Osteoblast (primary cell): Measurements from ENCODE around the gene ANXA2. TPM values are rescaled to one million over a fixed set of nuclear protein-coding genes. Genes with fewer than 3 reads are reported as not detected.

Experiments used
- DNase-seq: peaks from one replicate; pipeline ENCODE4 v3.0.0; 2011; ENCODE audit warnings: low spot score, mixed read lengths; ENCODE audit not compliant: insufficient read length; ENCODE audit errors: missing footprints
- H2AFZ ChIP-seq: 2 replicates; pipeline ENCODE4 v1.6.0; 2011; ENCODE audit warnings: mild to moderate bottlenecking, low read length
- H3K27ac ChIP-seq: 2 replicates; pipeline ENCODE4 v1.5.1; 2011; ENCODE audit warnings: mild to moderate bottlenecking, low read depth, low read length, moderate library complexity
- H3K27me3 ChIP-seq: 2 replicates; pipeline ENCODE4 v1.6.0; 2012; ENCODE audit warnings: mild to moderate bottlenecking, control low read depth, inconsistent platforms, low read length, moderate library complexity; ENCODE audit not compliant: insufficient read depth
- H3K36me3 ChIP-seq: 2 replicates; pipeline ENCODE4 v1.5.1; 2011; ENCODE audit warnings: mild to moderate bottlenecking, low read length, control low read depth, moderate library complexity; ENCODE audit not compliant: insufficient read depth
- H3K4me1 ChIP-seq: 2 replicates; pipeline ENCODE4 v1.5.1; 2011; ENCODE audit warnings: mild to moderate bottlenecking, low read length, control low read depth, moderate library complexity; ENCODE audit not compliant: insufficient read depth
- H3K4me2 ChIP-seq: 2 replicates; pipeline ENCODE4 v1.6.0; 2011; ENCODE audit warnings: mild to moderate bottlenecking, low read length; ENCODE audit not compliant: insufficient read depth
- H3K4me3 ChIP-seq: fragments of 200-600 bp; sonication (generic); 3 replicates; pipeline ENCODE4 v1.5.1; 2012; ENCODE audit warnings: mild to moderate bottlenecking, low read length, inconsistent platforms; ENCODE audit not compliant: insufficient read depth
- H3K79me2 ChIP-seq: 2 replicates; pipeline ENCODE4 v1.6.0; 2012; ENCODE audit warnings: mild to moderate bottlenecking, low read length, control low read depth, inconsistent platforms; ENCODE audit not compliant: insufficient read depth
- H3K9me3 ChIP-seq: 2 replicates; pipeline ENCODE4 v1.5.1; 2011; ENCODE audit warnings: low read depth, low read length, control low read depth
- H4K20me1 ChIP-seq: 2 replicates; pipeline ENCODE4 v1.6.0; 2012; ENCODE audit warnings: mild to moderate bottlenecking, low read length, control low read depth; ENCODE audit not compliant: insufficient read depth
- CTCF ChIP-seq: IDR thresholded peaks from 2 replicates; pipeline ENCODE4 v1.5.1; 2011; ENCODE audit warnings: mild to moderate bottlenecking, low read depth, low read length, moderate library complexity; ENCODE audit errors: extremely low read depth
- small RNA-seq: library from RNA; depleted of rRNA; stranded (forward); fragments of <200 nt; gene quantifications from one replicate; pipeline ENCODE3, GENCODE V24; 2012
- total RNA-seq: library from RNA; depleted of rRNA; stranded (reverse); fragments of >200 nt; gene quantifications from 2 replicates; pipeline ENCODE4 v1.2.3, GENCODE V29; 2012

The ANXA2 gene
- total RNA-seq, 1 donor, result 3,042 TPM

- Histone ChIP-seq H4K20me1 (no peaks in the 10 kb centered on the region), H3K27ac (no peak overlapping the region), H3K4me3 (no peak overlapping the region), H3K79me2 (no peaks in the 10 kb centered on the region), H3K9me3 (no peaks in the 10 kb centered on the region), H3K4me2 (no peak overlapping the region), H2AFZ (no peak overlapping the region), H3K36me3 (no peaks in the 10 kb centered on the region), H3K27me3 (peaks cover 14% of the 10 kb centered on the region), H3K4me1 (no peaks in the 10 kb centered on the region)
- no peak for TF ChIP-seq CTCF
- no peak for DNase-seq
Measured at GRCh38 chr15:60313906-60314305, 83.9 kb downstream of the ANXA2 start.

- Histone ChIP-seq H3K9me3 (no peaks in the 10 kb centered on the region), H3K79me2 (no peaks in the 10 kb centered on the region), H3K27me3 (peaks cover 5% of the 10 kb centered on the region), H4K20me1 (no peaks in the 10 kb centered on the region), H3K4me1 (no peaks in the 10 kb centered on the region), H3K27ac (no peak overlapping the region), H2AFZ (no peak overlapping the region), H3K36me3 (no peaks in the 10 kb centered on the region), H3K4me2 (no peak overlapping the region), H3K4me3 (no peak overlapping the region)
- DNase-seq, result no peak
- TF ChIP-seq CTCF, result no peak
Measured at GRCh38 chr15:60307034-60307433, 90.8 kb downstream of the ANXA2 start.

GRCh38 chr15:60301024-60301423 lies 96.8 kb downstream of the ANXA2 start:
- no peak for TF ChIP-seq CTCF
- no peak overlapping the region for H3K4me3 ChIP-seq
- no peaks in the 10 kb centered on the region for H3K9me3 ChIP-seq
- H3K27ac ChIP-seq, result no peak overlapping the region
- no peak overlapping the region for H2AFZ ChIP-seq
- DNase-seq, result no peak
- H3K27me3 ChIP-seq, result no peaks in the 10 kb centered on the region
- H3K4me2 ChIP-seq, result no peak overlapping the region
- no peaks in the 10 kb centered on the region for H3K79me2 ChIP-seq
- H4K20me1 ChIP-seq, result no peaks in the 10 kb centered on the region
- no peaks in the 10 kb centered on the region for H3K36me3 ChIP-seq
- H3K4me1 ChIP-seq, result no peaks in the 10 kb centered on the region

- Histone ChIP-seq H4K20me1 (no peaks in the 10 kb centered on the region), H3K4me3 (no peak overlapping the region), H3K9me3 (no peaks in the 10 kb centered on the region), H2AFZ (no peak overlapping the region), H3K27me3 (no peaks in the 10 kb centered on the region), H3K27ac (no peak overlapping the region), H3K36me3 (no peaks in the 10 kb centered on the region), H3K4me1 (no peaks in the 10 kb centered on the region), H3K79me2 (no peaks in the 10 kb centered on the region), H3K4me2 (no peak overlapping the region)
- TF ChIP-seq CTCF, result no peak
- DNase-seq, result no peak
Measured at GRCh38 chr15:60299452-60300047, 98.2 kb downstream of the ANXA2 start.

Small RNAs within 50 kb of the gene (small RNA-seq; reads per million reads assigned to genes)
- gene AC087385.3, result not detected

Other genes starting within 250 kb of the ANXA2 start
- 26.4 and 30.1 TPM in 2 replicates for gene ICE2, start 81.2 kb upstream of the ANXA2 start, total RNA-seq